Nephron progenitor cell (in vitro differentiated cells): Measurements from ENCODE around the gene CRYBG3.
"Not testable (repeated sequence)": the region's sequence is repeated elsewhere in the genome, so short reads cannot be mapped to it uniquely, and the experiment has no call there.

ENCODE experiments used
- DNase-seq: peaks from one replicate; pipeline ENCODE4 v3.0.0; 2021
- H3K27ac Mint-ChIP-seq: 2 replicates; pipeline ENCODE4 v1.8.0; 2021; ENCODE audit warnings: mild to moderate bottlenecking, moderate library complexity, mixed read lengths
- H3K27me3 Mint-ChIP-seq: 2 replicates; pipeline ENCODE4 v1.8.0; 2021; ENCODE audit warnings: mild to moderate bottlenecking, low read depth, mixed read lengths; ENCODE audit not compliant: poor library complexity
- H3K36me3 Mint-ChIP-seq: 2 replicates; pipeline ENCODE4 v1.8.0; 2021; ENCODE audit warnings: low read depth, mixed read lengths
- H3K4me1 Mint-ChIP-seq: 2 replicates; pipeline ENCODE4 v1.8.0; 2021; ENCODE audit warnings: mixed read lengths
- H3K4me3 Mint-ChIP-seq: 2 replicates; pipeline ENCODE4 v1.8.0; 2021; ENCODE audit warnings: mild to moderate bottlenecking, moderate library complexity, mixed read lengths
- H3K9me3 Mint-ChIP-seq: 2 replicates; pipeline ENCODE4 v1.8.0; 2021; ENCODE audit warnings: mild to moderate bottlenecking, moderate library complexity, mixed read lengths
- CTCF ChIP-seq: fragments of 200-600 bp; sonication (generic); IDR thresholded peaks from 2 replicates; pipeline ENCODE4 v1.5.0; 2021; ENCODE audit warnings: antibody characterized with exemption

CRYBG3 gene

GRCh38 chr3:97829198-97829597, 7.4 kb downstream of the CRYBG3 start:
- no peak for TF ChIP-seq CTCF
- Mint-ChIP-seq H3K9me3 (peaks cover 14% of the 10 kb centered on the region), H3K27me3 (peaks cover 7% of the 10 kb centered on the region), H3K4me3 (no peak overlapping the region), H3K27ac (no peak overlapping the region), H3K36me3 (peaks cover 13% of the 10 kb centered on the region), H3K4me1 (peaks cover 33% of the 10 kb centered on the region)
- no peak for DNase-seq

GRCh38 chr3:97830638-97831037, 8.8 kb downstream of the CRYBG3 start:
- TF ChIP-seq CTCF = no peak
- Mint-ChIP-seq H3K4me1 (peaks cover 23% of the 10 kb centered on the region), H3K27me3 (peaks cover 4% of the 10 kb centered on the region), H3K27ac (no peak overlapping the region), H3K4me3 (no peak overlapping the region), H3K36me3 (peaks cover 13% of the 10 kb centered on the region), H3K9me3 (peaks cover 14% of the 10 kb centered on the region)
- DNase-seq = no peak

DNA sequence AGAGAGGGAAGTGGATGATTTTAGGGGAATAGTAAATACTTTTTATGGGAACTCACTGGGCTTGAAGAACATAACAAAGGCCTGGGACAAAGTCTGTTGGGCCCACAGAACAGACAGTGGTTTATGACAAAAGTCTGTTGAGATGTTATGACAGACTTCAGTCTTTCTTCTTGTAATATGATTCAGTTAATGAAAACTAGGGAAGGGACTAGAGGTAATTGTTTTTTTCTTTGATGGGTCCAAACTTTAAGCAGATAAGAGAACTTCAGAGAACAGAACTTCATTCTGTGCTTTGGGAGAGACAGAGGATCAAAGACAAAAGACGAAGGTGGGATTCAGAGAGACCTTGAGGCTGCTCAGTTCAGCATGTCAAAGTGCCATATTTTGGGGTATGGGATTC, 9.3 kb downstream of the CRYBG3 start:
- peaks cover 23% of the 10 kb centered on the region for H3K4me1 Mint-ChIP-seq
- peaks cover 14% of the 10 kb centered on the region for H3K9me3 Mint-ChIP-seq
- no peak for DNase-seq
- H3K36me3 Mint-ChIP-seq = peaks cover 13% of the 10 kb centered on the region
- peaks cover 3% of the 10 kb centered on the region for H3K27me3 Mint-ChIP-seq
- no peak overlapping the region for H3K4me3 Mint-ChIP-seq
- TF ChIP-seq CTCF = no peak
- peak overlapping the region; percentile 41 for H3K27ac Mint-ChIP-seq

DNA sequence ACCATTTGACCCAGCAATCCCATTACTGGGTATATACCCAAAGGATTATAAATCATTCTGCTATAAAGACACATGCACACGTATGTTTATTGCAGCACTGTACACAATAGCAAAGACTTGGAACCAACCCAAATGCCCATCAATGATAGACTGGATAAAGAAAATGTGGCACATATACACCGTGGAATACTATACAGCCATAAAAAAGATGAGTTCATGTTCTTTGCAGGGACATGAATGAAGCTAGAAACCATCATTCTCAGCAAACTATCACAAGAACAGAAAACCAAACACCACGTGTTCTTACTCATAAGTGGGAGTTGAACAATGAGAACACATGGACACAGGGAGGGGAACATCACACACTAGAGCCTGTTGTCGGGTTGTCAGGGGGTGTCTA, 11.4 kb downstream of the CRYBG3 start:
- H3K27ac Mint-ChIP-seq, H3K4me3 Mint-ChIP-seq, H3K27me3 Mint-ChIP-seq, DNase-seq: not testable (repeated sequence)
- Mint-ChIP-seq H3K9me3 (peaks cover 14% of the 10 kb centered on the region), H3K4me1 (peaks cover 18% of the 10 kb centered on the region), H3K36me3 (peaks cover 13% of the 10 kb centered on the region)

DNA sequence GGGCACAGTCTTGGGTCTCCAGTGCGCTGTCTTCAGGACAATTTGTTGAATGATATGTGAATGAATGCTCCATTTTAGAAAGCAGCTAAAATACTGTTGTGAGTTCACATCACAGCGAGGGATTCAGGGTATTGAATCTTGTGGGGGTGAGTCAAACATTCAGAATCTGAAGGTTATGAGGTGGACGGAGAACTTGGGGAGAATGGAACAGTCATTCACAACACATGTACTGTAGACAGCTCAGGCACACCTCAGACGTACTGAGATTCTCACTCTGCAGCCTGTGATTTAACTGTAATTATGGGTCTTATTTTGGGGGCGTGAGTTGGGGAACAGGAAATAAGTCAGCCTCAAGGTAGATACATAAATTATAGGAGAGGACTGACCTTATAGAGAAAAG, 13.9 kb downstream of the CRYBG3 start:
- Mint-ChIP-seq H3K4me3 (no peak overlapping the region), H3K4me1 (peaks cover 5% of the 10 kb centered on the region), H3K27ac (no peak overlapping the region), H3K27me3 (peaks cover 3% of the 10 kb centered on the region), H3K36me3 (peaks cover 13% of the 10 kb centered on the region), H3K9me3 (peaks cover 14% of the 10 kb centered on the region)
- no peak for TF ChIP-seq CTCF
- no peak for DNase-seq

DNA sequence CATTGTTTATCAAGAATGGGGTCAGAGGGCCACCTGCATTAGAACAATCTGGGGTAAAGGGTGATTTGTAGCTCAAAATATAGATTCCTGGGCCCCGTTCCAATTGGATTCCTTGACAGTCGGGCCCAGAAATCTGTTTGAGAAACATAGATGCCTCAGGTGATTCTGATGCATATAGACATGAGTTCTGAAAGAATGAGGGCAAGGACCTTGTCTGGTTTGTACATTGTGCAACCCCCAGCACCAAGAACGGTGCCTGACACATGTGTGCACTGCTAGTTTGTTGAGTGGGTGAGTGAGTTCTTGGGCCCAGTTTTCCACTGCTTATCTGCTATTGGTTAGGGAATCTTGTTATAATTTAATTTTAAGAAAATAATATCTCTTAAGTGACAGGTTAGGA, 16.6 kb downstream of the CRYBG3 start:
- Mint-ChIP-seq H3K27ac (no peak overlapping the region), H3K4me1 (peaks cover 5% of the 10 kb centered on the region)

More for the DNA sequence above, 16.6 kb downstream of the CRYBG3 start:
- TF ChIP-seq CTCF = no peak
- Mint-ChIP-seq H3K9me3 (no peaks in the 10 kb centered on the region), H3K27me3 (no peaks in the 10 kb centered on the region), H3K36me3 (no peaks in the 10 kb centered on the region), H3K4me3 (no peak overlapping the region)
- no peak for DNase-seq
